Tongue (tissue), 2 donors: ENCODE data around the gene CSTA. TPM values are rescaled to one million over a fixed set of nuclear protein-coding genes. Genes with fewer than 3 reads are reported as not detected.

Source experiments
- DNase-seq: peaks from one replicate; pipeline ENCODE4 v3.0.0-alpha.2; 2015
- total RNA-seq: library from RNA; depleted of rRNA; stranded (reverse); fragments of >200 nt; gene quantifications from one replicate; pipeline ENCODE4 v1.2.3, GENCODE V29; 2014

The CSTA gene
- total RNA-seq = 17.0 TPM

GRCh38 chr3:122324871-122325323, at the start of gene CSTA:
CSTA (plus strand) TSS chr3:122325248; CDS start chr3:122325293, 45 bp downstream.
- no peak for DNase-seq

- no peak for DNase-seq
Observed at GRCh38 chr3:122281891-122282290, 43.2 kb upstream of the CSTA start.

GRCh38 chr3:122283796-122284445, 41.1 kb upstream of the CSTA start:
- no peak for DNase-seq

GRCh38 chr3:122284486-122284885, 40.6 kb upstream of the CSTA start:
- no peak for DNase-seq

GRCh38 chr3:122294359-122294758, 30.7 kb upstream of the CSTA start:
- no peak for DNase-seq

GRCh38 chr3:122295266-122296062, 29.6 kb upstream of the CSTA start:
- no peak for DNase-seq

- no peak for DNase-seq
Observed at GRCh38 chr3:122298239-122298638, 26.8 kb upstream of the CSTA start.

GRCh38 chr3:122299215-122299614, 25.8 kb upstream of the CSTA start:
- DNase-seq = no peak

- DNase-seq = no peak
Observed at GRCh38 chr3:122299872-122300460, 25.1 kb upstream of the CSTA start.

GRCh38 chr3:122301063-122301462, 24.0 kb upstream of the CSTA start:
- no peak for DNase-seq

- DNase-seq = no peak
Observed at GRCh38 chr3:122305818-122306621, 19.0 kb upstream of the CSTA start.

- DNase-seq = no peak
Observed at GRCh38 chr3:122306622-122306953, 18.5 kb upstream of the CSTA start.

- no peak for DNase-seq
Observed at GRCh38 chr3:122307094-122307687, 17.9 kb upstream of the CSTA start.

- no peak for DNase-seq
Observed at GRCh38 chr3:122307976-122308375, 17.1 kb upstream of the CSTA start.

GRCh38 chr3:122310361-122310760, 14.7 kb upstream of the CSTA start:
- no peak for DNase-seq

GRCh38 chr3:122312826-122313225, 12.2 kb upstream of the CSTA start:
- DNase-seq = no peak

GRCh38 chr3:122313281-122313680, 11.8 kb upstream of the CSTA start:
- peak; percentile 22 for DNase-seq

GRCh38 chr3:122314228-122314876, 10.7 kb upstream of the CSTA start:
- no peak for DNase-seq

- DNase-seq = no peak
Observed at GRCh38 chr3:122315619-122316018, 9.4 kb upstream of the CSTA start.

- DNase-seq = no peak
Observed at GRCh38 chr3:122316368-122316767, 8.7 kb upstream of the CSTA start.

GRCh38 chr3:122318620-122319019, 6.4 kb upstream of the CSTA start:
- DNase-seq = no peak
